Iris pigment epithelial cell (primary cell): Measurements from ENCODE around the gene MRPS18B.
A peak's percentile ranks its signal among the peaks of the same experiment; 100 is the strongest.
"Not testable (repeated sequence)": the region's sequence is repeated elsewhere in the genome, so short reads cannot be mapped to it uniquely, and the experiment has no call there.

ENCODE experiments used
- DNase-seq: peaks from one replicate; pipeline ENCODE4 v3.0.0-alpha.2; 2011; ENCODE audit warnings: low read depth

The MRPS18B gene

GRCh38 chr6:30643656-30644055 lies 26.0 kb downstream of the MRPS18B start:
- DNase-seq: no peak

- DNase-seq: no peak
Observed at GRCh38 chr6:30644769-30645168, 27.1 kb downstream of the MRPS18B start.

GRCh38 chr6:30645989-30646388 lies 28.3 kb downstream of the MRPS18B start:
- no peak for DNase-seq

- DNase-seq: peak; percentile 91
Observed at GRCh38 chr6:30646450-30647241, 29.0 kb downstream of the MRPS18B start, which contains the start of gene C6orf136. TSS of gene C6orf136 (plus strand) at chr6:30647133. CDS start at chr6:30647232, 99 bp downstream.

- DNase-seq: peak; percentile 46
Observed at GRCh38 chr6:30647242-30648116, 29.8 kb downstream of the MRPS18B start.

GRCh38 chr6:30651143-30651542 lies 33.5 kb downstream of the MRPS18B start:
- no peak for DNase-seq

GRCh38 chr6:30654798-30655742 lies 37.4 kb downstream of the MRPS18B start:
- no peak for DNase-seq

- no peak for DNase-seq
Observed at GRCh38 chr6:30655743-30656094, 38.1 kb downstream of the MRPS18B start.

- DNase-seq: no peak
Observed at GRCh38 chr6:30656513-30656912, 38.9 kb downstream of the MRPS18B start.

GRCh38 chr6:30657454-30657853 lies 39.8 kb downstream of the MRPS18B start:
- no peak for DNase-seq

- DNase-seq: not testable (repeated sequence)
Observed at GRCh38 chr6:30657922-30658321, 40.3 kb downstream of the MRPS18B start.

- no peak for DNase-seq
Observed at GRCh38 chr6:30664994-30665767, 47.5 kb downstream of the MRPS18B start.

- peak; percentile 65 for DNase-seq
Observed at GRCh38 chr6:30666300-30666699, 48.7 kb downstream of the MRPS18B start.

- no peak for DNase-seq
Observed at GRCh38 chr6:30670760-30671527, 53.3 kb downstream of the MRPS18B start.

GRCh38 chr6:30672445-30673253 lies 55.0 kb downstream of the MRPS18B start, which contains the start of gene DHX16:
TSS of gene DHX16 (minus strand) at chr6:30673006. CDS start at chr6:30672841, 165 bp downstream.
- DNase-seq: peak; percentile 98
